GM21786 (cell line): ENCODE data around the gene TBC1D10A.

Experiments used
- ATAC-seq: cut with Tn5 transposase; IDR thresholded peaks from one replicate; pipeline ENCODE4 v1.9.1; 2021; ENCODE audit not compliant: unreplicated experiment

Gene TBC1D10A

GRCh38 chr22:30287648-30288418 is 38.9 kb downstream of the TBC1D10A start:
- ATAC-seq, result no peak

- no peak for ATAC-seq
Observed at GRCh38 chr22:30286813-30287647, 39.7 kb downstream of the TBC1D10A start.

- no peak for ATAC-seq
Observed at GRCh38 chr22:30286331-30286730, 40.4 kb downstream of the TBC1D10A start.

- ATAC-seq, result no peak
Observed at GRCh38 chr22:30285846-30286200, 40.9 kb downstream of the TBC1D10A start.

GRCh38 chr22:30285176-30285845 is 41.4 kb downstream of the TBC1D10A start:
- no peak for ATAC-seq

- ATAC-seq, result no peak
Observed at GRCh38 chr22:30284666-30285065, 42.1 kb downstream of the TBC1D10A start.

GRCh38 chr22:30284172-30284571 is 42.6 kb downstream of the TBC1D10A start:
- ATAC-seq, result no peak

- ATAC-seq, result no peak
Observed at GRCh38 chr22:30283342-30283741, 43.4 kb downstream of the TBC1D10A start.

- no peak for ATAC-seq
Observed at GRCh38 chr22:30282616-30283046, 44.1 kb downstream of the TBC1D10A start.

GRCh38 chr22:30280505-30280904 is 46.2 kb downstream of the TBC1D10A start:
- no peak for ATAC-seq

- ATAC-seq, result no peak
Observed at GRCh38 chr22:30279932-30280331, 46.8 kb downstream of the TBC1D10A start.

- no peak for ATAC-seq
Observed at GRCh38 chr22:30279046-30279788, 47.5 kb downstream of the TBC1D10A start.

GRCh38 chr22:30277547-30278344 is 49.0 kb downstream of the TBC1D10A start:
- ATAC-seq, result no peak

- no peak for ATAC-seq
Observed at GRCh38 chr22:30276039-30276438, 50.7 kb downstream of the TBC1D10A start.

GRCh38 chr22:30275625-30276024 is 51.1 kb downstream of the TBC1D10A start:
- ATAC-seq, result no peak

- no peak for ATAC-seq
Observed at GRCh38 chr22:30274437-30274812, 52.3 kb downstream of the TBC1D10A start.

- ATAC-seq, result no peak
Observed at GRCh38 chr22:30273711-30274436, 52.9 kb downstream of the TBC1D10A start.

GRCh38 chr22:30272781-30273601 is 53.8 kb downstream of the TBC1D10A start:
- no peak for ATAC-seq

- no peak for ATAC-seq
Observed at GRCh38 chr22:30270832-30271231, 55.9 kb downstream of the TBC1D10A start.
